HEK293 (cell line): Measurements from ENCODE around the gene RTN1.

ENCODE experiments used
- EGR2 ChIP-seq: fragments of 450-650 bp; formaldehyde crosslinking; IDR thresholded peaks from 2 replicates; pipeline ENCODE4 v1.5.1; 2016; ENCODE audit warnings: low read depth, missing biosample characterization, missing genetic modification characterization
- KLF8 ChIP-seq: fragments of 450-650 bp; formaldehyde crosslinking; IDR thresholded peaks from 2 replicates; pipeline ENCODE4 v1.5.1; 2016; ENCODE audit warnings: missing biosample characterization, missing genetic modification characterization
- PRDM1 ChIP-seq: fragments of 450-650 bp; formaldehyde crosslinking; IDR thresholded peaks from 2 replicates; pipeline ENCODE4; 2016; ENCODE audit warnings: missing biosample characterization, missing genetic modification characterization
- SCRT2 ChIP-seq: fragments of 450-650 bp; formaldehyde crosslinking; IDR thresholded peaks from 2 replicates; pipeline ENCODE4 v1.5.1; 2016; ENCODE audit warnings: missing biosample characterization, missing genetic modification characterization
- ZBTB21 ChIP-seq: fragments of 450-650 bp; formaldehyde crosslinking; IDR thresholded peaks from 2 replicates; pipeline ENCODE4 v1.5.1; 2017; ENCODE audit warnings: missing biosample characterization, missing genetic modification characterization
- ZEB2 ChIP-seq: fragments of 450-650 bp; formaldehyde crosslinking; IDR thresholded peaks from 2 replicates; pipeline ENCODE4 v1.5.1; 2016; ENCODE audit warnings: missing biosample characterization, missing genetic modification characterization
- ZFHX2 ChIP-seq: fragments of 450-650 bp; formaldehyde crosslinking; conservative IDR thresholded peaks from 2 replicates; pipeline ENCODE4 v1.5.1; 2016; ENCODE audit warnings: missing biosample characterization, missing genetic modification characterization
- ZFP69B ChIP-seq: fragments of 450-650 bp; formaldehyde crosslinking; IDR thresholded peaks from 2 replicates; pipeline ENCODE4 v1.5.1; 2016; ENCODE audit warnings: missing biosample characterization, missing genetic modification characterization
- ZIC2 ChIP-seq: fragments of 450-650 bp; formaldehyde crosslinking; IDR thresholded peaks from 2 replicates; pipeline ENCODE4 v1.5.1; 2016; ENCODE audit warnings: missing biosample characterization, missing genetic modification characterization
- ZNF175 ChIP-seq: fragments of 450-650 bp; formaldehyde crosslinking; IDR thresholded peaks from 2 replicates; pipeline ENCODE4 v1.5.1; 2016; ENCODE audit warnings: missing biosample characterization, missing genetic modification characterization
- ZNF211 ChIP-seq: fragments of 450-650 bp; formaldehyde crosslinking; IDR thresholded peaks from 2 replicates; pipeline ENCODE4 v1.5.1; 2016; ENCODE audit warnings: low read depth, missing biosample characterization, missing genetic modification characterization
- ZNF214 ChIP-seq: fragments of 450-650 bp; formaldehyde crosslinking; IDR thresholded peaks from 2 replicates; pipeline ENCODE4 v1.5.1; 2017; ENCODE audit warnings: missing biosample characterization, mild to moderate bottlenecking, missing genetic modification characterization, borderline replicate concordance
- ZNF221 ChIP-seq: fragments of 450-650 bp; formaldehyde crosslinking; IDR thresholded peaks from 2 replicates; pipeline ENCODE4 v1.5.1; 2017; ENCODE audit warnings: missing biosample characterization, missing genetic modification characterization, borderline replicate concordance
- ZNF26 ChIP-seq: fragments of 450-650 bp; formaldehyde crosslinking; IDR thresholded peaks from 2 replicates; pipeline ENCODE4 v1.5.1; 2016; ENCODE audit warnings: missing biosample characterization, missing genetic modification characterization
- ZNF280D ChIP-seq: fragments of 450-650 bp; formaldehyde crosslinking; IDR thresholded peaks from 2 replicates; pipeline ENCODE4 v1.5.1; 2016; ENCODE audit warnings: missing biosample characterization, missing genetic modification characterization
- ZNF354C ChIP-seq: fragments of 450-650 bp; formaldehyde crosslinking; IDR thresholded peaks from 2 replicates; pipeline ENCODE4 v1.5.1; 2016; ENCODE audit warnings: missing biosample characterization, missing genetic modification characterization, low read depth, borderline replicate concordance
- ZNF394 ChIP-seq: fragments of 450-650 bp; formaldehyde crosslinking; IDR thresholded peaks from 2 replicates; pipeline ENCODE4 v1.5.1; 2016; ENCODE audit warnings: missing biosample characterization, missing genetic modification characterization, mild to moderate bottlenecking, moderate library complexity, borderline replicate concordance
- ZNF585B ChIP-seq: fragments of 450-650 bp; formaldehyde crosslinking; IDR thresholded peaks from 2 replicates; pipeline ENCODE4 v1.5.1; 2016; ENCODE audit warnings: missing biosample characterization, missing genetic modification characterization
- ZNF692 ChIP-seq: fragments of 450-650 bp; formaldehyde crosslinking; IDR thresholded peaks from 2 replicates; pipeline ENCODE4 v1.5.1; 2016; ENCODE audit warnings: missing biosample characterization, missing genetic modification characterization
- ZNF785 ChIP-seq: fragments of 450-650 bp; formaldehyde crosslinking; IDR thresholded peaks from 2 replicates; pipeline ENCODE4 v1.5.1; 2016; ENCODE audit warnings: missing biosample characterization, missing genetic modification characterization
- ZNF792 ChIP-seq: fragments of 450-650 bp; formaldehyde crosslinking; IDR thresholded peaks from 2 replicates; pipeline ENCODE4 v1.5.1; 2016; ENCODE audit warnings: missing biosample characterization, missing genetic modification characterization
- ZNF830 ChIP-seq: fragments of 450-650 bp; IDR thresholded peaks from 2 replicates; pipeline ENCODE4 v1.5.0; 2018; ENCODE audit warnings: missing biosample characterization, missing genetic modification characterization, low read depth, mild to moderate bottlenecking, moderate library complexity
- ZXDB ChIP-seq: fragments of 450-650 bp; formaldehyde crosslinking; IDR thresholded peaks from 2 replicates; pipeline ENCODE4 v1.5.1; 2016; ENCODE audit warnings: missing biosample characterization, missing genetic modification characterization
- TF ChIP-seq, protein P1 (sequence below): fragments of 450-650 bp; formaldehyde crosslinking; conservative IDR thresholded peaks from 2 replicates; pipeline ENCODE4 v1.5.1; 2016; ENCODE audit warnings: low read depth, missing biosample characterization, missing genetic modification characterization
- TF ChIP-seq, protein P2 (sequence below): fragments of 450-650 bp; formaldehyde crosslinking; IDR thresholded peaks from 2 replicates; pipeline ENCODE4 v1.5.1; 2016; ENCODE audit warnings: missing biosample characterization, missing genetic modification characterization

Gene RTN1

GRCh38 chr14:59919570-59920377, 49.2 kb upstream of the RTN1 start, which contains the start of gene LRRC9 (continued):
- TF ChIP-seq ZNF394 (tag by site-specific recombination) (no peak), ZFHX2 (0 out of 2 replicates have a peak, but pooled peaks have one; percentile 27), ZIC2 (tag by site-specific recombination) (peak; percentile 19; the same call in 1 of the 2 replicates), ZNF26 (tag by site-specific recombination) (no peak), ZNF830 (no peak), ZNF585B (tag by site-specific recombination) (no peak), ZXDB (tag by site-specific recombination) (no peak), ZNF354C (tag by site-specific recombination) (no peak), SCRT2 (no peak), ZFP69B (tag by site-specific recombination) (no peak), ZNF211 (no peak), ZNF692 (tag by site-specific recombination) (peak; percentile 26; the same call in 1 of the 2 replicates), ZNF785 (tag by site-specific recombination) (no peak), KLF8 (no peak), ZNF221 (tag by site-specific recombination) (no peak), ZNF280D (tag by site-specific recombination) (no peak), ZEB2 (tag by site-specific recombination) (no peak; the same call in none of the 2 replicates), ZBTB21 (tag by site-specific recombination) (peak; percentile 62), EGR2 (tag by site-specific recombination) (no peak), PRDM1 (peak; percentile 56), ZNF175 (tag by site-specific recombination) (no peak), ZNF214 (tag by site-specific recombination) (no peak), ZNF792 (tag by site-specific recombination) (no peak)
- TF ChIP-seq, protein P1, sequence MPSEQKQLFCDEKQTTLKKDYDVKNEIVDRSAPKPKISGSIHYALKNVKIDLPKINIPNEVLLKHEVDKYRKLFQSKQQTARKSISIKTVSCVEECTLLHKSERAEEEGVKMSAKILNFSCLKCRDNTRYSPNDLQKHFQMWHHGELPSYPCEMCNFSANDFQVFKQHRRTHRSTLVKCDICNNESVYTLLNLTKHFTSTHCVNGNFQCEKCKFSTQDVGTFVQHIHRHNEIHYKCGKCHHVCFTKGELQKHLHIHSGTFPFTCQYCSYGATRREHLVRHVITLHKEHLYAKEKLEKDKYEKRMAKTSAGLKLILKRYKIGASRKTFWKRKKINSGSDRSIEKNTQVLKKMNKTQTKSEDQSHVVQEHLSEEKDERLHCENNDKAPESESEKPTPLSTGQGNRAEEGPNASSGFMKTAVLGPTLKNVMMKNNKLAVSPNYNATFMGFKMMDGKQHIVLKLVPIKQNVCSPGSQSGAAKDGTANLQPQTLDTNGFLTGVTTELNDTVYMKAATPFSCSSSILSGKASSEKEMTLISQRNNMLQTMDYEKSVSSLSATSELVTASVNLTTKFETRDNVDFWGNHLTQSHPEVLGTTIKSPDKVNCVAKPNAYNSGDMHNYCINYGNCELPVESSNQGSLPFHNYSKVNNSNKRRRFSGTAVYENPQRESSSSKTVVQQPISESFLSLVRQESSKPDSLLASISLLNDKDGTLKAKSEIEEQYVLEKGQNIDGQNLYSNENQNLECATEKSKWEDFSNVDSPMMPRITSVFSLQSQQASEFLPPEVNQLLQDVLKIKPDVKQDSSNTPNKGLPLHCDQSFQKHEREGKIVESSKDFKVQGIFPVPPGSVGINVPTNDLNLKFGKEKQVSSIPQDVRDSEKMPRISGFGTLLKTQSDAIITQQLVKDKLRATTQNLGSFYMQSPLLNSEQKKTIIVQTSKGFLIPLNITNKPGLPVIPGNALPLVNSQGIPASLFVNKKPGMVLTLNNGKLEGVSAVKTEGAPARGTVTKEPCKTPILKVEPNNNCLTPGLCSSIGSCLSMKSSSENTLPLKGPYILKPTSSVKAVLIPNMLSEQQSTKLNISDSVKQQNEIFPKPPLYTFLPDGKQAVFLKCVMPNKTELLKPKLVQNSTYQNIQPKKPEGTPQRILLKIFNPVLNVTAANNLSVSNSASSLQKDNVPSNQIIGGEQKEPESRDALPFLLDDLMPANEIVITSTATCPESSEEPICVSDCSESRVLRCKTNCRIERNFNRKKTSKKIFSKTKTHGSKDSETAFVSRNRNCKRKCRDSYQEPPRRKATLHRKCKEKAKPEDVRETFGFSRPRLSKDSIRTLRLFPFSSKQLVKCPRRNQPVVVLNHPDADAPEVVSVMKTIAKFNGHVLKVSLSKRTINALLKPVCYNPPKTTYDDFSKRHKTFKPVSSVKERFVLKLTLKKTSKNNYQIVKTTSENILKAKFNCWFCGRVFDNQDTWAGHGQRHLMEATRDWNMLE = no peak
- TF ChIP-seq, protein P2, sequence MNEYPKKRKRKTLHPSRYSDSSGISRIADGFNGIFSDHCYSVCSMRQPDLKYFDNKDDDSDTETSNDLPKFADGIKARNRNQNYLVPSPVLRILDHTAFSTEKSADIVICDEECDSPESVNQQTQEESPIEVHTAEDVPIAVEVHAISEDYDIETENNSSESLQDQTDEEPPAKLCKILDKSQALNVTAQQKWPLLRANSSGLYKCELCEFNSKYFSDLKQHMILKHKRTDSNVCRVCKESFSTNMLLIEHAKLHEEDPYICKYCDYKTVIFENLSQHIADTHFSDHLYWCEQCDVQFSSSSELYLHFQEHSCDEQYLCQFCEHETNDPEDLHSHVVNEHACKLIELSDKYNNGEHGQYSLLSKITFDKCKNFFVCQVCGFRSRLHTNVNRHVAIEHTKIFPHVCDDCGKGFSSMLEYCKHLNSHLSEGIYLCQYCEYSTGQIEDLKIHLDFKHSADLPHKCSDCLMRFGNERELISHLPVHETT (tag by site-specific recombination) = no peak
